ENCODE results near the gene TTC21B.

GRCh38 chr2:165927353-165927752, 26.2 kb downstream of the TTC21B start:
- TF ChIP-seq POLR2A (IDR thresholded peaks at IDR 0.05; ENCODE audit: low read depth, low read length) (no peak), PBX3 (IDR thresholded peaks at IDR 0.05; ENCODE audit: insufficient replicate concordance, low read depth, low read length) (no peak), ELK1 (IDR thresholded peaks at IDR 0.05; ENCODE audit: low read depth, low read length) (no peak), CTCF (IDR thresholded peaks at IDR 0.05 in 2 of 3, conservative IDR thresholded peaks at IDR 0.05 in 1 of 3; ENCODE audit: control insufficient read depth in 2 of 3, extremely low read depth in 1 of 3, insufficient read depth in 1 of 3, low read depth in 3 of 3, low read length in 3 of 3) (no peak), BHLHE40 (IDR thresholded peaks at IDR 0.05; ENCODE audit: borderline replicate concordance in 1 of 2, low read depth in 2 of 2, low read length in 1 of 2) (no peak), RBBP5 (conservative IDR thresholded peaks at IDR 0.05) (no peak), MXI1 (IDR thresholded peaks at IDR 0.05; ENCODE audit: low read depth, low read length) (no peak), NFIC (IDR thresholded peaks at IDR 0.05; ENCODE audit: low read depth, low read length) (no peak), BACH1 (IDR thresholded peaks at IDR 0.05; ENCODE audit: borderline replicate concordance) (no peak)

Measured in GM12878 (cell line).